ENCODE data around the gene IL3RA. TPM values are rescaled to one million over a fixed set of nuclear protein-coding genes. Genes with fewer than 3 reads are reported as not detected.
"Not testable (repeated sequence)": the region's sequence is repeated elsewhere in the genome, so short reads cannot be mapped to it uniquely, and the experiment has no call there.

Gene IL3RA
- 10 to 100 TPM in 1 of 4 donors, 1 to 10 TPM in 1, under 1 TPM in 1, not detected in 1; 0.54 to 10.6 (median 7.1) TPM for polyA plus RNA-seq
- long read RNA-seq, donor 1, partial matches to known transcripts: 1,488 of 1,577 reads
- long read RNA-seq, donor 1, other reads (novel, unspliced or antisense): 87 of 1,577 reads
- long read RNA-seq, donor 2, partial matches to known transcripts: 431 of 439 reads
- long read RNA-seq, donor 2, other reads (novel, unspliced or antisense): 7 of 439 reads
- long read RNA-seq, donor 3, partial matches to known transcripts: 778 of 787 reads
- long read RNA-seq, donor 3, other reads (novel, unspliced or antisense): 9 of 787 reads
- long read RNA-seq, donor 4: 0 reads
- long read RNA-seq, donor 5, partial matches to known transcripts: 465 of 474 reads
- long read RNA-seq, donor 5, other reads (novel, unspliced or antisense): 9 of 474 reads
- long read RNA-seq, donor 6, partial matches to known transcripts: 677 of 705 reads
- long read RNA-seq, donor 6, other reads (novel, unspliced or antisense): 28 of 705 reads
- long read RNA-seq, donor 7, partial matches to known transcripts: 8 of 11 reads
- long read RNA-seq, donor 7, other reads (novel, unspliced or antisense): 0 of 11 reads
- long read RNA-seq, donor 8, partial matches to known transcripts: 150 of 150 reads
- long read RNA-seq, donor 8, other reads (novel, unspliced or antisense): 0 of 150 reads
- long read RNA-seq, donor 9, partial matches to known transcripts: 276 of 276 reads
- long read RNA-seq, donor 9, other reads (novel, unspliced or antisense): 0 of 276 reads
- long read RNA-seq, donor 10, partial matches to known transcripts: 7 of 8 reads
- long read RNA-seq, donor 10, other reads (novel, unspliced or antisense): 0 of 8 reads

DNA sequence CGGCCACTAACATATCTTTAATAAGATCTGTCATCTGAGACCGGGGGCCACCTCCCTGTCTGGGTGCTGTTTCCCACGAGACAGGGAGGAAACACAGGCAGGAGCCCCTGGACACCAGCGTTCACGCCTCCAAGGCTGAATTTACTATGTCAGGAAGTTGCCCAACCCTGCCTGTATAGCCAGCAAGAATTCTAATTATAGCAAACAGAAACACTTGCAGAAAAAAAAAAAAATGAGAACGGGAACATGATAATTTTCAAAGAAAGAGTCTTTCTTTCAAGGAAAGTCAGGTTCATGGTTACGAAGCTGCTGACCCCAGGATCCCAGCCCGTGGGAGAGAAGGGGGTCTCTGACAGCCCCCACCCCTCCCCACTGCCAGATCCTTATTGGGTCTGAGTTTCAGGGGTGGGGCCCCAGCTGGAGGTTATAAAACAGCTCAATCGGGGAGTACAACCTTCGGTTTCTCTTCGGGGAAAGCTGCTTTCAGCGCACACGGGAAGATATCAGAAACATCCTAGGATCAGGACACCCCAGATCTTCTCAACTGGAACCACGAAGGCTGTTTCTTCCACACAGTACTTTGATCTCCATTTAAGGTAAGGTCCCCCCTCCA, at the start of gene IL3RA:
IL3RA (plus strand) TSS at position 455 of the 613 bp plus-strand sequence. CDS start 4,981 bp downstream, outside the sequence.
- H3K4me1 ChIP-seq (ENCODE audit: control insufficient read depth in 3 of 3, insufficient read depth in 2 of 3, low read depth in 1 of 3, low read length in 2 of 3): no peaks in the 10 kb centered on the region
- DNase-seq (peak in 1 of 2 donors; percentile 69), FAIRE-seq (no peak)
- no peaks in the 10 kb centered on the region for H3K27me3 ChIP-seq (ENCODE audit: control insufficient read depth in 3 of 3, insufficient read depth in 3 of 3, low read length in 3 of 3)
- peak within 1 kb of the TSS in 2 of 3 donors; percentile 61 to 69 for H3K27ac ChIP-seq (ENCODE audit: low read depth in 1 of 3, low read length in 2 of 3)
- WGBS, 3 donors: 8 to 15% (median 9%) methylated on average over 14 of the region's 14 CpGs
- H3K9me3 ChIP-seq (ENCODE audit: control insufficient read depth in 2 of 2, insufficient read depth in 1 of 2, low read depth in 1 of 2, low read length in 1 of 2): peaks cover 0 to under 1% of the 10 kb centered on the region in 2 donors
- peak within 1 kb of the TSS in 2 of 3 donors; percentile 9 to 42 for H3K4me3 ChIP-seq (ENCODE audit: low read depth in 1 of 3, low read length in 3 of 3)
- H3K36me3 ChIP-seq (ENCODE audit: control insufficient read depth in 3 of 3, insufficient read depth in 2 of 3, low read depth in 1 of 3, low read length in 3 of 3): no peaks in the 10 kb centered on the region

DNA sequence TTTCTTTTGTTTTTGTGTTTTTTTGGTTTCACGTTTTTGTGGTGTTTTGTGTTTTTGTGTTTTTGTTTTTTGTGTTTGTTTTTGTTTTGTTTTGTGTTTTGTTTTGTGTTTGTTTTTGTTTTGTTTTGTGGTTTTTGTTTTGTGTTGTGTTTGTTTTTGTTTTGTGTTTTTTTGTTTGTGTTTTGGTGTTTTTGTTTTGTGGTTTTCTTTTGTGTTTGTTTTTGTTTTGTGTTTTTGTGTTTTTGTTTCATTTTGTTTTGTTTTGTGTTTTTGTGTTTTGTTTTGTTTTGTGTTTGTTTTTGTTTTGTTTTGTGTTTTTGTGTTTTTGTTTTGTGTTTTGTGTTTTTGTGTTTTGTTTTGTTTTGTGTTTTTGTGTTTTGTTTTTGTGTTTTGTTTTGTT, 47.0 kb upstream of the IL3RA start:
- FAIRE-seq (no peak), DNase-seq (no peak)
- Histone ChIP-seq H3K4me1 (ENCODE audit: control insufficient read depth in 3 of 3, insufficient read depth in 2 of 3, low read depth in 1 of 3, low read length in 2 of 3) (no peaks in the 10 kb centered on the region), H3K27ac (ENCODE audit: low read depth in 1 of 3, low read length in 2 of 3) (no peak overlapping the region), H3K9me3 (ENCODE audit: control insufficient read depth in 2 of 2, insufficient read depth in 1 of 2, low read depth in 1 of 2, low read length in 1 of 2) (peaks cover 0 to 6% of the 10 kb centered on the region in 2 donors), H3K36me3 (ENCODE audit: control insufficient read depth in 3 of 3, insufficient read depth in 2 of 3, low read depth in 1 of 3, low read length in 3 of 3) (no peaks in the 10 kb centered on the region), H3K27me3 (ENCODE audit: control insufficient read depth in 3 of 3, insufficient read depth in 3 of 3, low read length in 3 of 3) (no peaks in the 10 kb centered on the region), H3K4me3 (ENCODE audit: low read depth in 1 of 3, low read length in 3 of 3) (no peak overlapping the region)
- 83 to 90% (median 83%) methylated on average over 1 of the region's 1 CpG for WGBS, 3 donors

DNA sequence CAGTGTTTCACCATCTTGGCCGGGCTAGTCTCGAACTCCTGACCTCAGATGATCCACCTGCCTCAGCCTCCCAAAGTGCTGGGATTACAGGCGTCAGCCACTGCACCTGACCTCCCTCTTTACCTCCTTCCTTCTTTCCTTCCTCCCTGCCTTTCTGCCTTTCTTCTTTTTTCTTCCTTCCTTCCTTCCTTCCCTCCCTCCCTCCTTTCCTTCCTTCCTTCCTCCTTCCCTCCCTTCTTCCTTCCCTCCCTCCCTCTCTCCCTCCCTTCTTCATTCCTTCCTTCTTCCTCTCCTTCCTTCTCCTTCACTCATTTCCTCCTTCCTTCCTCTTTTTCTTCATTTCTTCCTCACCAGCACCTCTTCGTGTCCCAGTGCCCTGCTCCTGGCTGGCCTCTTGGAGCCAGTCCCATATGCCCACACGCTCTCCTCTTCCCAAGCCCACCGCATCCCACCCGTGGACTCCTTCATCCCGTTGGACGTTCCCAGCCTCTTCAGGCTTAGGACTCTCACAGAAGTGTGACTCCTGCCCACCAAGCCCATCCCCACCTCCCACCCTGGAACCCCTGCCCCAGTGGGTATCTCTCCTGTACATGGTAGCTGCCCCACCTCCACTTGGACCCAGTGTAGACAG, 45.4 kb upstream of the IL3RA start:
- WGBS, 3 donors: 87 to 88% (median 88%) methylated on average over 8 to 9 of the region's 9 CpGs
- no peak overlapping the region for H3K27ac ChIP-seq (ENCODE audit: low read depth in 1 of 3, low read length in 2 of 3)
- H3K36me3 ChIP-seq (ENCODE audit: control insufficient read depth in 3 of 3, insufficient read depth in 2 of 3, low read depth in 1 of 3, low read length in 3 of 3): no peaks in the 10 kb centered on the region
- DNase-seq: no peak
- FAIRE-seq: no peak
- no peaks in the 10 kb centered on the region for H3K4me1 ChIP-seq (ENCODE audit: control insufficient read depth in 3 of 3, insufficient read depth in 2 of 3, low read depth in 1 of 3, low read length in 2 of 3)
- H3K27me3 ChIP-seq (ENCODE audit: control insufficient read depth in 3 of 3, insufficient read depth in 3 of 3, low read length in 3 of 3): no peaks in the 10 kb centered on the region
- no peak overlapping the region for H3K4me3 ChIP-seq (ENCODE audit: low read depth in 1 of 3, low read length in 3 of 3)
- peaks cover 0 to 15% of the 10 kb centered on the region in 2 donors for H3K9me3 ChIP-seq (ENCODE audit: control insufficient read depth in 2 of 2, insufficient read depth in 1 of 2, low read depth in 1 of 2, low read length in 1 of 2)

DNA sequence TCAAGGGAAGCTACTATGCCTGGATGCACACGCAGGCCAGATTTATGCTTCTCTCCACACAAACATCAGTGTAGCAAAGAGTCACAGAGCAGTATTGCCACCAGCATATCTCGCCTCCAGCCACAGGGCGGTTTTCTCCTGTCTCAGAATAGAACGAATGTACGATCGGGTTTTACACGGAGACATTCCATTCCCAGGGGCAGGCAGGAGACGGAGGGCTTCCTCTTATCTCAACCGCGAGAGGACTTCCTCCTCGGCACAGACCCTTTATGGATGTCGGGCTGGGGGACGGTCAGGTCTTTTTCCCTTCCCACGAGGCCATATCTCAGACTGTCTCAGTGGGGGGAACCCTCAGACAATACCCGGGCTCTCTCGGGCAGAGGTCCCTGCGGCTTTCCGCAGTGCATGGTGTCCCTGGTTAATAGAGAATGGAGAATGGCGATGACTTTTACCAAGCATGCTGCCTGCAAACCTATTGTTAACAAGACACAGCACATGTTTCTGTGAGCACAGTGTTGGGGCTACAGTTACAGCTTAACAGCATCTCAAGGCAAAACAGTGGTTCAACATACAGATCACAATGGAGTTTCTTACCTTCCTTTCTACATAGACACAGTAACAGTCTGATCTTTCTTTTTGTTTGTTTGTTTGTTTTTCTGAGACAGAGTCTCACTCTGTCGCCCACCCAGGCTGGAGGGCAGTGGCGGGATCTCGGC, 43.9 kb upstream of the IL3RA start:
- Histone ChIP-seq H3K4me3 (ENCODE audit: low read depth in 1 of 3, low read length in 3 of 3) (no peak overlapping the region), H3K27ac (ENCODE audit: low read depth in 1 of 3, low read length in 2 of 3) (no peak overlapping the region), H3K27me3 (ENCODE audit: control insufficient read depth in 3 of 3, insufficient read depth in 3 of 3, low read length in 3 of 3) (no peaks in the 10 kb centered on the region), H3K36me3 (ENCODE audit: control insufficient read depth in 3 of 3, insufficient read depth in 2 of 3, low read depth in 1 of 3, low read length in 3 of 3) (no peaks in the 10 kb centered on the region), H3K9me3 (ENCODE audit: control insufficient read depth in 2 of 2, insufficient read depth in 1 of 2, low read depth in 1 of 2, low read length in 1 of 2) (peaks cover 0 to 15% of the 10 kb centered on the region in 2 donors), H3K4me1 (ENCODE audit: control insufficient read depth in 3 of 3, insufficient read depth in 2 of 3, low read depth in 1 of 3, low read length in 2 of 3) (no peaks in the 10 kb centered on the region)
- WGBS, 3 donors: 25 to 42% (median 32%) methylated on average over 22 of the region's 22 CpGs
- FAIRE-seq (no peak), DNase-seq (no peak)

DNA sequence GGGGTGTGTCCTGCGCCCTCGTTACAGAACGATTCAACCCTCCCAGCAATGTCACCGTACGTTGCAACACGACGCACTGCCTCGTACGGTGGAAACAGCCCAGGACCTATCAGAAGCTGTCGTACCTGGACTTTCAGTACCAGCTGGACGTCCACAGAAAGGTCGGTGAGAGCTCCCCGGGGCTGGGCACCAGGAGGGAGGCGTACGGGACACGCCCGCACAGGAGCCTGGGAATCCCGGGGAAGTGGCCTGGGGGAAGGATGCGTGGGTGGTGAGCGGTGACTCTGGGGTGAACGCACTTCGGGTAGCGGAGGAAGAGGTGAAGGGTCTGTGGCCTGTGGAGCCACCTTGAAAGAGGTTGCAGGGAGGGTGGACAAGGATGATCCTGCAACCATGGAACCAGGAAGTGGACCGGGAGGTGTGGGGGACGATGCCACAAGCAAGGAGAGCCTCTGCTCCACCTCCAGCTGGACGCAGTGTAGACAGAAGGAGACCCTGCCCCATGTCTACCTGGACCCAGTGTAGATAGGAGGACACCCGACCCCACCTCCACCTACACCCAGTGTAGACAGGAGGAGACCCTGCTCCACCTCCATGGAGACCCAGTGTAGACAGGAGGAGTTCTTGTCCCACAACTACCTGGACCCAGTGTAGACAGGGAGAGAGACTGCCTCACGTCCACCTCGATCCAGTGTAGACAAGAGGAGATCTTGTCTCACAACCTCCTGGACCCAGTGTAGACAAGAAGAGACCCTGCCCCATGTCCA, 42.1 kb upstream of the IL3RA start:
- Histone ChIP-seq H3K4me1 (ENCODE audit: control insufficient read depth in 3 of 3, insufficient read depth in 2 of 3, low read depth in 1 of 3, low read length in 2 of 3) (no peaks in the 10 kb centered on the region), H3K9me3 (ENCODE audit: control insufficient read depth in 2 of 2, insufficient read depth in 1 of 2, low read depth in 1 of 2, low read length in 1 of 2) (peaks cover 0 to 21% of the 10 kb centered on the region in 2 donors), H3K27me3 (ENCODE audit: control insufficient read depth in 3 of 3, insufficient read depth in 3 of 3, low read length in 3 of 3) (no peaks in the 10 kb centered on the region), H3K27ac (ENCODE audit: low read depth in 1 of 3, low read length in 2 of 3) (no peak overlapping the region), H3K36me3 (ENCODE audit: control insufficient read depth in 3 of 3, insufficient read depth in 2 of 3, low read depth in 1 of 3, low read length in 3 of 3) (no peaks in the 10 kb centered on the region), H3K4me3 (ENCODE audit: low read depth in 1 of 3, low read length in 3 of 3) (no peak overlapping the region)
- no peak for FAIRE-seq
- WGBS, 3 donors: 90 to 95% (median 90%) methylated on average over 29 of the region's 29 CpGs
- no peak for DNase-seq

DNA sequence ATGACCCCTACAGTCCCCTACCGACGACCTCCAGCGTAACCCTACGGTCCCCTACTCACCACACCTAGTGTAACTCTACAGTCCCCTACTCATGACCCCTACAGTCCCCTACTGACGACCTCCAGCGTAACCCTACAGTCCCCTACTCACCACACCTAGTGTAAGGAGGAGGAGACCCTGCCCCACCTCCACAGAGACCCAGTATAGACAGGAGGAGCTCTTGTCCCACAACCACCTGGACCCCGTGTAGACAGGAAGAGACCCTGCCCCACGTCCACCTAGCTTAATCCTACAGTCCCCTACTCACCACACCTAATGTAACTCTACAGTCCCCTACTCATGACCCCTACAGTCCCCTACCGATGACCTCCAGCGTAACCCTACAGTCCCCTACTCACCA, 41.0 kb upstream of the IL3RA start:
- no peak for FAIRE-seq
- H3K4me1 ChIP-seq (ENCODE audit: control insufficient read depth in 3 of 3, insufficient read depth in 2 of 3, low read depth in 1 of 3, low read length in 2 of 3): no peaks in the 10 kb centered on the region
- 83 to 86% (median 84%) methylated on average over 10 of the region's 10 CpGs for WGBS, 3 donors

DNA sequence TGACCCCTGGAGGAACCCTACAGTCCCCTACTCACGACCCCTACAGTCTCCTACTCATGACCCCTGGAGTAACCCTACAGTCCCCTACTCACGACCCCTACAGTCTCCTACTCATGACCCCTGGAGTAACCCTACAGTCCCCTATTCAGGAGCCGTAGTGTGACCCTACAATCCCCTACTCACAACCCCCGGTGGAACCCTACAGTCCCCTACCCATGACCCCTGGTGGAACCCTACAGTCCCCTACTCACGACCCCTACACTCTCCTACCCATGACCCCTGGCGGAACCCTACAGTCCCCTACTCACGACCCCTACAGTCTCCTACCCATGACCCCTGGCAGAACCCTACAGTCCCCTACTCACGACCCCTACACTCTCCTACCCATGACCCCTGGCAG, 39.0 kb upstream of the IL3RA start:
- not testable (repeated sequence) for DNase-seq; H3K4me1 ChIP-seq (ENCODE audit: control insufficient read depth in 3 of 3, insufficient read depth in 2 of 3, low read depth in 1 of 3, low read length in 2 of 3); H3K36me3 ChIP-seq (ENCODE audit: control insufficient read depth in 3 of 3, insufficient read depth in 2 of 3, low read depth in 1 of 3, low read length in 3 of 3); H3K27ac ChIP-seq (ENCODE audit: low read depth in 1 of 3, low read length in 2 of 3); H3K27me3 ChIP-seq (ENCODE audit: control insufficient read depth in 3 of 3, insufficient read depth in 3 of 3, low read length in 3 of 3); H3K4me3 ChIP-seq (ENCODE audit: low read depth in 1 of 3, low read length in 3 of 3); FAIRE-seq
- WGBS, 3 donors: 87 to 90% (median 90%) methylated on average over 4 to 7 of the region's 8 CpGs
- peaks cover 0 to 21% of the 10 kb centered on the region in 2 donors for H3K9me3 ChIP-seq (ENCODE audit: control insufficient read depth in 2 of 2, insufficient read depth in 1 of 2, low read depth in 1 of 2, low read length in 1 of 2)

More for the DNA sequence above, 41.0 kb upstream of the IL3RA start:
- Histone ChIP-seq H3K4me3 (ENCODE audit: low read depth in 1 of 3, low read length in 3 of 3) (no peak overlapping the region), H3K27ac (ENCODE audit: low read depth in 1 of 3, low read length in 2 of 3) (no peak overlapping the region), H3K27me3 (ENCODE audit: control insufficient read depth in 3 of 3, insufficient read depth in 3 of 3, low read length in 3 of 3) (no peaks in the 10 kb centered on the region), H3K9me3 (ENCODE audit: control insufficient read depth in 2 of 2, insufficient read depth in 1 of 2, low read depth in 1 of 2, low read length in 1 of 2) (peaks cover 0 to 21% of the 10 kb centered on the region in 2 donors), H3K36me3 (ENCODE audit: control insufficient read depth in 3 of 3, insufficient read depth in 2 of 3, low read depth in 1 of 3, low read length in 3 of 3) (no peaks in the 10 kb centered on the region)
- DNase-seq: no peak
